HG02798 (cell line): ENCODE results near the gene GRIN2D.

Experiments
- ATAC-seq: cut with Tn5 transposase; IDR thresholded peaks from one replicate; pipeline ENCODE4 v1.9.1; 2021; ENCODE audit warnings: mild to moderate bottlenecking; ENCODE audit not compliant: unreplicated experiment, poor library complexity

GRIN2D gene

DNA sequence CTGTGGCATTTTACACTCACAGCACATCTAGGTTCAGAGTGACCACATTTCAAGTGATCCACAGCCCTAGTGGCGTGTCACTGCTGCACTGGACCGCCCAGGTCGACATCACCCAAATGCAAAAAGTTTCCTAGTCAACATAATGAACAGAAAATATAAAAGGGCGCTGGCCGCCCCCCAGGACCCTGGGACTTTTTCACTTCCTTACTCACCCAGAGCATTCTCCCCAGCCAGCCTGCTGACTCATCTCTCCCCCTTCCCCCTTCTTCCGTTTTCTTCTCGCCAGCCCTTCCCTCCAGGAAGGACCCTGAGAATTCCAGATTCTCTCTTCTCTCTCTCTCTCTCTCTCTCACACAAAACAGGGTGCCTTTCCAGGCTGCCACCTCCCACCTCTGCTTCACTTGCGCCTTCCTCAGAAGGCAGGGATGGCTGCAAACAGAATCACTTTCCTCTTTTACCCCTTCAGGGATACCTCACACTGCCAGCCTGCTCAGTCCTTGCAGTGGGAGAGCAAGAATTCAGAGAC is 31.3 kb downstream of the GRIN2D start:
- no peak for ATAC-seq

DNA sequence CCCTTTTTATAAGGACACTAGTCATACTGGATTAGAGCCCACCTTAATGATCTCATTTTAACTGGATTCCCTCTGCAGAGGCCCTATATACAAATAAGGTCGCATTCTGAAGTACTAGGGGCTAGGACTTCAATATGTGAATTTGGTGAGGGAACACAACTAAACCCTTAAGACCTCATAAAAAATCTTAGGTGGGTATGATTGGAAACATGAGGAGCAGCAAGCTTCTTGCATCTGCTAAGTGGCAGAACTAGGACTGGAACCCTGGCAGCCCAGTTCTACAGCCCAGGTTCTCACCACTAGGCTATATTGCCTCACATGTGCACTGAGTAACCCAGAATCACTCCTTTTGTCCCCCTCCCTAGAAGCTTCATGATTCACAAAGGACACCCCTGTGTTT is 35.2 kb downstream of the GRIN2D start:
- no peak for ATAC-seq

DNA sequence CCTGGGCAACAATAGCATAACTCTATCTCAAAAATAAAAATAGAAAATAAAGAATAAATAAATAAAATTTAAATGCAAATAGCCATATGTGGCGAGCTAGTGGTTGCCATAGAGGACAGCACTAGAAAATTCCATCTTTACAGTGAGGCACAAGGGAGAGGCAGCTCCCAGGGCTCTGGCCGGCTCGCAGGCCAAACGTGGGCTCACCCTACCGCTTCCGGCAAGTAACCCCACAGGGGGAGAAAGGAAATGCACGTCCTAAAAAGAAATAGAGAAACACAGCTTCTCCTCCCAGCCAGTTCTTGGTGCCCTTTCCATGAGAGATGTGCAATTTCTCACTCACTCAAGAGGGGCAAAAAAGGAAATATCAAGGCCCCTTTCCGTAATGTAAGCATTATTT is 39.9 kb downstream of the GRIN2D start:
- no peak for ATAC-seq

DNA sequence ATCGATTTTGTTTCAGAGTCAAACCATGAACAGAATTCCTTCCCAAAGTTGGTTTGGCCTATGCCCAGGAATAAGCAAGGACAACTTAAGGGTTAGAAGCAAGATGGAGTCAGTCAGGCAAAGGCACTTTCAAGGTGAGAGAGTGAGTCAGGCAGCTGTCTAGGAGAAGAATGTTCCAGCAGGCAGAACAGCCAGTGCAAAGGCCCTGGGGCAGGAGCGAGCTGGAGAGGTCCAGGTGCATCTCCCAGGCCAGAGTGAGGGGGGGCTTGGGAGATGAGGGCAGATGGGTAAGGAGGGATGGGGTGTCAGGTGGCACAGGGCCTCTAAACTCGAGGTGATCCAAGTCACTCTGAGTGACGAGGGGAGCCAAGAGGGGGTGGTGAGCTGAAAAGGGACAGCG is 43.1 kb downstream of the GRIN2D start:
- ATAC-seq: no peak

DNA sequence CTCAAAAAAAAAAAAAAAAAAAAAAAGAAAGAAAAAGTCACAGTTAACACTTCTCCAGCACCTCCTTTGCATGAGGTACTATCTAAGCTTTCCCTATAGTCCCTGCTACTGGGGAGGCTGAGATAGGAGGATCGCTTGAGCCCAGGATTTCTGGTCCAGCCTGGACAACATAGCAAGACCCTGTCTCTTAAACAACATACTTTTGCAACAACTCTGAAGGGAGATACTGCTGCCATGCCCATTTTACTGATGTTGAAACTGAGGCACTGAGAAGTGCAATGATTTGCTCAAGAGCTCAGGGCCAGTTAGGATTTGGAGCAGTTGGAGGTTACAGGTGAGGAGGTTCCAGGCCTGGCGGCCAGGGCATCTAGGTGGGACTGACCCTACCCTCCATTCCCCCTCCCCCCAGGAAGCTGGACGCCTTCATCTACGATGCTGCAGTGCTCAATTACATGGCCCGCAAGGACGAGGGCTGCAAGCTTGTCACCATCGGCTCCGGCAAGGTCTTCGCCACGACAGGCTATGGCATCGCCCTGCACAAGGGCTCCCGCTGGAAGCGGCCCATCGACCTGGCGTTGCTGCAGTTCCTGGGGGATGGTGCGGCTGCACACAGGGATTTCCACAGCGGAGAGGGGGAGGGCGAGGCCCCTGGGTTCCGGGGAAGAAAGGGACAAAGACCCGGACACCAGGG is 48.0 kb downstream of the GRIN2D start:
- no peak for ATAC-seq

DNA sequence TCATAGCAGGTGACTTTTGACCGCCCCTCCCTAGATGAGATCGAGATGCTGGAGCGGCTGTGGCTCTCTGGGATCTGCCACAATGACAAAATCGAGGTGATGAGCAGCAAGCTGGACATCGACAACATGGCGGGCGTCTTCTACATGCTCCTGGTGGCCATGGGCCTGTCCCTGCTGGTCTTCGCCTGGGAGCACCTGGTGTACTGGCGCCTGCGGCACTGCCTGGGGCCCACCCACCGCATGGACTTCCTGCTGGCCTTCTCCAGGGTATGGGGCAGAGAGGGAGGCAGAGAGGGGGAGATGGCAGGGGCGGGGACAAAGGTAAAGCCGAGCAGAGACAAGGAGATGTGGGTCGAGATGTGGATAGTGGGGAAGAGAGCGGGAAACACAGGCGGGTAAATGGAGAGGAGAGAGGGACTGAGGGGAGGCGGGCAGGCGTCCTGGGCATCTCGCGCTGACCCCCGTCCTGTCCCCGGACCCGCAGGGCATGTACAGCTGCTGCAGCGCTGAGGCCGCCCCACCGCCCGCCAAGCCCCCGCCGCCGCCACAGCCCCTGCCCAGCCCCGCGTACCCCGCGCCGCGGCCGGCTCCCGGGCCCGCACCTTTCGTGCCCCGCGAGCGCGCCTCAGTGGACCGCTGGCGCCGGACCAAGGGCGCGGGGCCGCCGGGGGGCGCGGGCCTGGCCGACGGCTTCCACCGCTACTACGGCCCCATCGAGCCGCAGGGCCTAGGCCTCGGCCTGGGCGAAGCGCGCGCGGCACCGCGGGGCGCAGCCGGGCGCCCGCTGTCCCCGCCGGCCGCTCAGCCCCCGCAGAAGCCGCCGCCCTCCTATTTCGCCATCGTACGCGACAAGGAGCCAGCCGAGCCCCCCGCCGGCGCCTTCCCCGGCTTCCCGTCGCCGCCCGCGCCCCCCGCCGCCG is 48.9 kb downstream of the GRIN2D start:
- no peak for ATAC-seq

DNA sequence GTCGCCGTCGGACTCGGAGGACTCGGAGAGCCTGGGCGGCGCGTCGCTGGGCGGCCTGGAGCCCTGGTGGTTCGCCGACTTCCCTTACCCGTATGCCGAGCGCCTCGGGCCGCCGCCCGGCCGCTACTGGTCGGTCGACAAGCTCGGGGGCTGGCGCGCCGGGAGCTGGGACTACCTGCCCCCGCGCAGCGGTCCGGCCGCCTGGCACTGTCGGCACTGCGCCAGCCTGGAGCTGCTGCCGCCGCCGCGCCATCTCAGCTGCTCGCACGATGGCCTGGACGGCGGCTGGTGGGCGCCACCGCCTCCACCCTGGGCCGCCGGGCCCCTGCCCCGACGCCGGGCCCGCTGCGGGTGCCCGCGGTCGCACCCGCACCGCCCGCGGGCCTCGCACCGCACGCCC is 49.8 kb downstream of the GRIN2D start:
- no peak for ATAC-seq
